HG02798 (cell line): Measurements from ENCODE around the gene TBC1D10A.

ENCODE experiments used
- ATAC-seq: cut with Tn5 transposase; IDR thresholded peaks from one replicate; pipeline ENCODE4 v1.9.1; 2021; ENCODE audit warnings: mild to moderate bottlenecking; ENCODE audit not compliant: unreplicated experiment, poor library complexity

The TBC1D10A gene

GRCh38 chr22:30305519-30305905 is 21.2 kb downstream of the TBC1D10A start:
- ATAC-seq, result peak; percentile 32

GRCh38 chr22:30304495-30305244 is 22.1 kb downstream of the TBC1D10A start:
- ATAC-seq, result no peak

- no peak for ATAC-seq
Measured at GRCh38 chr22:30302810-30303138, 24.0 kb downstream of the TBC1D10A start.

- ATAC-seq, result no peak
Measured at GRCh38 chr22:30301995-30302809, 24.5 kb downstream of the TBC1D10A start.

GRCh38 chr22:30299322-30299721 is 27.4 kb downstream of the TBC1D10A start:
- no peak for ATAC-seq

- no peak for ATAC-seq
Measured at GRCh38 chr22:30297991-30298701, 28.6 kb downstream of the TBC1D10A start.

- no peak for ATAC-seq
Measured at GRCh38 chr22:30297276-30297990, 29.3 kb downstream of the TBC1D10A start.

- ATAC-seq, result no peak
Measured at GRCh38 chr22:30296833-30297232, 29.9 kb downstream of the TBC1D10A start.

GRCh38 chr22:30296324-30296723 is 30.4 kb downstream of the TBC1D10A start:
- ATAC-seq, result no peak

- ATAC-seq, result no peak
Measured at GRCh38 chr22:30295576-30295975, 31.2 kb downstream of the TBC1D10A start.

- ATAC-seq, result no peak
Measured at GRCh38 chr22:30294830-30295229, 31.9 kb downstream of the TBC1D10A start.

GRCh38 chr22:30294066-30294465 is 32.7 kb downstream of the TBC1D10A start:
- no peak for ATAC-seq

- ATAC-seq, result no peak
Measured at GRCh38 chr22:30293026-30293425, 33.7 kb downstream of the TBC1D10A start.

- no peak for ATAC-seq
Measured at GRCh38 chr22:30292069-30292970, 34.4 kb downstream of the TBC1D10A start.

GRCh38 chr22:30291058-30291892 is 35.5 kb downstream of the TBC1D10A start:
- ATAC-seq, result no peak

GRCh38 chr22:30290342-30291057 is 36.2 kb downstream of the TBC1D10A start:
- no peak for ATAC-seq

- peak; percentile 14 for ATAC-seq
Measured at GRCh38 chr22:30289980-30290313, 36.8 kb downstream of the TBC1D10A start.
